ENCODE results near the gene AP3D1.
"Not testable (repeated sequence)": the region's sequence is repeated elsewhere in the genome, so short reads cannot be mapped to it uniquely, and the experiment has no call there.

The AP3D1 gene

DNA sequence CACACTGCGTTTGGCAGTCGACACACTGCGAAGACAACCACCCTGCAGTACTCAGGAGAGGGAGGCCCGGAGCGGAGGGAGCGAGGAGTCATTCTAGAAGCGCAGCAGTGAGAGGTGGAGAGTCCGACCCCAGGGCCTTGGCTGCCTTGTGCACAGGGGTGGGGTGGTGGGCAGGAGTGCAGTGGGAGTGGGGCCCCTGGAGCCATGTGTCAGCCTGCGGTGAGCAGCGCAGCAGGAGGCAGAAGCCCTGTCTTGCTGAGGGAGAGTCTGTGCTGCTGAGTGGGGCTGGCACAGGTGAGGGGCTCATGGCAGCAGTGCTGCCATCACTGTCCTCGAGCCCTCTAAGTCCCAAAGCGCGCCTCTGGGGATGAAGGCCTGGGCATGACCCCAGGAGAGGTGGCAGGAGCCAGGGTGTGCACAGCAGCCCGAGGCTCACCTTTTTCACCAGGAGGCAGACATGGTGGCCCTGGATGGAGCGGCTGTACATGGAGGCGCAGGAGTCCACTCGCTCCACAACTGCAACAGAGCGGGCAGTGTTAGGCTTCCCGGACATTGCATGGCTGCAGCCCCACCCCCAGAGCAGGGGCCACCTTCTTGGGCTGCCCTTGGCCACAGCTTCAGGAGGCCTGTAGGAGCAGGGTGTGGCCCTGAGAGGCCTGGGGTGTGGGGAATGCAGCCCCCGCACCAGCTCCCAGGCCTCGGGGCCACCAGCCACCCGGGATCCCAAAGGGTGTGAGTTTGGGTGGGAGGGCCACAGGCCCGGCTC is 42.9 kb downstream of the AP3D1 start:
- no peak overlapping the region for H3K27ac Mint-ChIP-seq
- CTCF ChIA-PET: interaction anchor here (0.6 kb wide), 1 partner anchor 40 kb away, joined by 3 read pairs; no protein-coding TSS in a partner anchor
- no peak for DNase-seq
- peaks cover 53% of the 10 kb centered on the region for H3K36me3 Mint-ChIP-seq
- H3K4me3 Mint-ChIP-seq: no peak overlapping the region
- H3K9me3 Mint-ChIP-seq: peaks cover 8% of the 10 kb centered on the region
- H3K4me1 Mint-ChIP-seq: no peaks in the 10 kb centered on the region
- H3K27me3 Mint-ChIP-seq: no peaks in the 10 kb centered on the region

DNA sequence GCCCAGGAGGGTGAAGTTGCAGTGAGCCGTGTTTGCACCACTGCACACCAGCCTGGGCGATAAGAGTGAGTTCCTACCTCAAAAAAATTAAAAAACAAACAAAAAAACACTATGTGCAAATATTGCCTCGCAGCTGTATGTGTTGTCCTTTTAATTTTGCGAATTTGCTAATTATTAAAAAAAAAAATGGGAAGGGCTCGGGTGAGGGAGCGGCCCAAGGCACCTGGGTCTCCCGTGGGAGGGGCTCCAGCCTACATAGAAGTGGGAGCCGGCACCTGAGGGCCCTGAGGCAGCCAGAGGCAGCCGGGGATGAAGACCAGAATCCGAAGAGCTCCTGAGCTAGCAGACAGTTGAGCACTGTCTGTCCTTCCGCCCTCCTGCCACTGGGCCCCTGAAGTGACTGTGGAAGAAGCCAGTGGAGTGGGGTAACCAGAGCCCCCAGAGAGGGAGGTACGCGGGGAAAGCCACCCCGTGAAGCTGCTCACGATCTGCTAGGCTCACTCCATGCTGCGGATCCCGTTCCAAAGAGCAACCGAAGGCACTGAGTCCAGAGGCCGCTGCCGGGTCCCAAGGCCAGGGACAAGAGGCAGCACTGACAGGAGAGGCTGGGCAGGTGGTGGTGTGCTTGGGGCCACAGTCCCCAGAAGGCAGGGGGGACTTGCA is 48.2 kb downstream of the AP3D1 start:
- Mint-ChIP-seq H3K9me3 (peaks cover 8% of the 10 kb centered on the region), H3K4me3 (no peak overlapping the region), H3K36me3 (peaks cover 52% of the 10 kb centered on the region), H3K27me3 (no peaks in the 10 kb centered on the region), H3K4me1 (peaks cover under 1% of the 10 kb centered on the region), H3K27ac (no peak overlapping the region)
- no peak for DNase-seq
- CTCF ChIA-PET: no interaction called here

DNA sequence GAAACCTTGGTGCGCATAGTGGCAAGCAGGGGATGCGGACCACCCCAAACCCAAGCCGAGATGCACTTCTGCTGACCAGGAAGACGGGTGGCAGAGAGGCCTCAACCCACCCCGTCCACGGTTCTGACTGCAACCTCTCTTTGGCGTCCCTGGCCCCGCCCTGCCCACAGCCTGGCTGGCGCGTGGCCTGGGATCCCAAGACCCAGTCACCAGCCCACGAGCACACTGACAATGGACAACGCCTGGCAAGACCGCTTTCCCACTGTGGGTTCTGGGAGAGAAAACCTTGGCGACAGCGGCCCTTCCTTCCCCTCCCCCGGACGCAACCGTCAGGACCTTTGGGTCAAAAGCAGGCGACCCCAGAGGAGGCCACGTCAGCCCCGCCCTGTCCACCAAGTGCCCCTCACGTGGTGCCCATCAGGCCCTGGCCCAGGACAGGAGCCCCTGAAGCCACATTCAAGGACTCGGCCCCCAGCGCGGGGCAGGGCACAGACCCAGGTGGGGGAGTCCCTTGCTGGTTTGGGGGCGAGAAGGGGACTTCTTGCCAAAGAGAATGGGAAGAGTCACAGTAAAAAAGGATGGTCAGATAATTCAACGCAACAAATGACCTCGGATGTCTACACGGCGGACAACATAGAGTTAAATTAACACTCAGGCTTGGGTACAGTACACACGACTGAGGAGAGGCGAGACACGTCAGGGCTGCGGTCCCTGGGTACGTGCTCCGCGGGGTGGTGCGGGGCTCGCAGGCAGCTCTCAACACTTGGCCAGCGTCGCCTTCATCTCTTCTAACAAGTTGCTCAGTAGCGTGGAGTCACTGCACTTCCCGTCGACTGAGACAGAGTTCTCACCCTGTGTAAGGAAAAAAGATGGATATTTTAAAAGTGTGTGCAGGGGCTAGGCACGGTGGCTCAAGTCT is 49.7 kb downstream of the AP3D1 start:
- Mint-ChIP-seq H3K27me3 (no peaks in the 10 kb centered on the region), H3K9me3 (peaks cover 8% of the 10 kb centered on the region), H3K4me1 (peaks cover 14% of the 10 kb centered on the region), H3K36me3 (peaks cover 41% of the 10 kb centered on the region), H3K4me3 (no peak overlapping the region), H3K27ac (no peak overlapping the region)
- DNase-seq: no peak
- CTCF ChIA-PET: no interaction called here

DNA sequence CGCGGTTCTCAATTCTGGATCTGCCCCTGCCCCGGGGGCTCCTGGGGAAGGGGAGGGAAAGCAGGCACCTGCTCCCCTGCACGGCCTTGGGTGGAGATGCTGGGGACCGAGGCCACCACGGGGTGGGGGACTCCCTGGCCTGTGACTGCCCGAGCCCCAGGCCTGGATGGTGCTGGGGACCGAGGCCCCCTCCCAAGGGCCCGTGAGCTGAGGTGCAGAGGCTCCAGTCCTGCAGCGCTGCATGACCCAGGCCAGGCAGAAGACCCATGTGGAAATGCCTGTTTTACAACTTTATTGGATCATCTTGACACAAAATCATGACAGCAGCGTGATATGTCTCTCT is 50.7 kb downstream of the AP3D1 start:
- peaks cover 4% of the 10 kb centered on the region for H3K27me3 Mint-ChIP-seq

DNA sequence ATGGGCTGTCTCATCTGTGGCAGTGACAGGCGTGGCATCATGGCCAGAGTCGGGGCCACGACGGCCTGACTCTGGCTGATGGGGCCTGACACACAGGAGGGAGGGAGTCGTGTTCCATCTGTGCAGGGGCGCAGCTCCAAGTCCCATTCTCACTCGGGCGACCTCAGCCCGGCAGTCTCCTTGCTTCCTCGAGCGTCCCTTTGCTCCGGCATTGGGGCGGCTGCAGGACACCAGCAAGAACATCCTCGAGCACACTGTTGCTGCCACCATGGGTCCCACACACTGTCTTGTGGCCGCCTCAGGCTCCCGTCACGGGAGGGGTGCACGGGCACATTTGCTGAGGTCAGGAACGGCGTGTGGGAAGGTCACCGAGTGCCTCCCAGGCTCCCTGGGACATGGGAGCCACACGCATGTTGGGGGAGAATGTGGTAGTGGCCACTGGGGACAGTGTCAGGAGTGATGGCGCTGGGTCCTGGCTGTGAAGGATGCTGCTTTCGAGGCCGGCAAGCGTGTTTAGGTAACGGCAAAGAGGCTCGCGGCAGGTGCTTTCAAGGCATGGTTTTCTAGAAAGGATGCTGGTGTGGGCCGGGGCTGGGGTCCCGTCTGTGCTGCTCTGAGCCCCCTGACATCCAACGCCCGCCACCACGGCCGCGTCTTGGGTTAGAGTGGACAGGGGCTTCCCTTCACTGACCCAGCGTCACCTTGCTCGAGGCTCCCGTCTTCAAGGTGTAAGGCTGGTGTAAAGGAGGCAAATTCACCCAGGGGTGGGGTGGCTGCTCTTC is 51.2 kb downstream of the AP3D1 start:
- H3K9me3 Mint-ChIP-seq: peaks cover 3% of the 10 kb centered on the region
- H3K4me1 Mint-ChIP-seq: peaks cover 14% of the 10 kb centered on the region
- peaks cover 32% of the 10 kb centered on the region for H3K36me3 Mint-ChIP-seq
- CTCF ChIA-PET: no interaction called here
- H3K27me3 Mint-ChIP-seq: peaks cover 4% of the 10 kb centered on the region
- H3K4me3 Mint-ChIP-seq: no peak overlapping the region
- no peak overlapping the region for H3K27ac Mint-ChIP-seq
- DNase-seq: no peak

More for the DNA sequence above, 50.7 kb downstream of the AP3D1 start:
- Mint-ChIP-seq H3K36me3 (peaks cover 33% of the 10 kb centered on the region), H3K4me1 (peaks cover 14% of the 10 kb centered on the region), H3K27ac (no peak overlapping the region), H3K4me3 (no peak overlapping the region), H3K9me3 (peaks cover 8% of the 10 kb centered on the region)
- DNase-seq: no peak
- CTCF ChIA-PET: no interaction called here

DNA sequence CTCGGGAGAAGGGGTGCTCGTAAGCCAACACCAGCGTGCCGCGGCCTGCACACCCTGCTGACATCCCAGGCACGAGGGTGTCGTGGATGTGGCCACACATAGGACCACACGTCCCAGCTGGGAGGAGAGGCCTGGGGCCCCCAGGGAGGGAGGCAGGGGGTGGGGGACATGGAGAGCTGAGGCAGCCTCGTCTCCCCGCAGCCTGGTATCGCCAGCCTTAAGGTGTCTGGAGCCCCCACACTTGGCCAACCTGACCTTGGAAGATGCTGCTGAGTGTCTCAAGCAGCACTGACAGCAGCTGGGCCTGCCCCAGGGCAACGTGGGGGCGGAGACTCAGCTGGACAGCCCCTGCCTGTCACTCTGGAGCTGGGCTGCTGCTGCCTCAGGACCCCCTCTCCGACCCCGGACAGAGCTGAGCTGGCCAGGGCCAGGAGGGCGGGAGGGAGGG is 52.3 kb downstream of the AP3D1 start:
- CTCF ChIA-PET: no interaction called here
- no peak for DNase-seq
- Mint-ChIP-seq H3K4me1 (peaks cover 23% of the 10 kb centered on the region), H3K27ac (no peak overlapping the region), H3K4me3 (no peak overlapping the region), H3K9me3 (no peaks in the 10 kb centered on the region), H3K27me3 (peaks cover 4% of the 10 kb centered on the region), H3K36me3 (peaks cover 30% of the 10 kb centered on the region)

DNA sequence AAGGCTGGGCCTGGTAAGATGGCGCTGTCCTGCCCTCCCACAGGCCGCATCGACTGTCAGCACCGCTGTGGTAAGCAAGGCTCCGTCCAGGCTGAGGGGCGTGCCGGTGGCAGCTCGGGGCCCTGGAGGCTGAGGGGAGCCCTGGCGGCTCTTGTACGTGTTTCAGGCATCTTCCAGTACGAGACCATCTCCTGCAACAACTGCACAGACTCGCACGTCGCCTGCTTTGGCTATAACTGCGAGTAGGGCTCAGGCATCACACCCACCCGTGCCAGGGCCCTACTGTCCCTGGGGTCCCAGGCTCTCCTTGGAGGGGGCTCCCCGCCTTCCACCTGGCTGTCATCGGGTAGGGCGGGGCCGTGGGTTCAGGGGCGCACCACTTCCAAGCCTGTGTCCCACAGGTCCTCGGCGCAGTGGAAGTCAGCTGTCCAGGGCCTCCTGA is 53.5 kb downstream of the AP3D1 start:
- Mint-ChIP-seq H3K4me3 (peak overlapping the region; percentile 80), H3K27me3 (peaks cover 4% of the 10 kb centered on the region), H3K27ac (no peak overlapping the region), H3K9me3 (no peaks in the 10 kb centered on the region), H3K4me1 (peaks cover 32% of the 10 kb centered on the region), H3K36me3 (peaks cover 31% of the 10 kb centered on the region)
- no peak for DNase-seq
- CTCF ChIA-PET: interaction anchor here (0.6 kb wide), 1 partner anchor 45 kb away, joined by 4 read pairs; no protein-coding TSS in a partner anchor

DNA sequence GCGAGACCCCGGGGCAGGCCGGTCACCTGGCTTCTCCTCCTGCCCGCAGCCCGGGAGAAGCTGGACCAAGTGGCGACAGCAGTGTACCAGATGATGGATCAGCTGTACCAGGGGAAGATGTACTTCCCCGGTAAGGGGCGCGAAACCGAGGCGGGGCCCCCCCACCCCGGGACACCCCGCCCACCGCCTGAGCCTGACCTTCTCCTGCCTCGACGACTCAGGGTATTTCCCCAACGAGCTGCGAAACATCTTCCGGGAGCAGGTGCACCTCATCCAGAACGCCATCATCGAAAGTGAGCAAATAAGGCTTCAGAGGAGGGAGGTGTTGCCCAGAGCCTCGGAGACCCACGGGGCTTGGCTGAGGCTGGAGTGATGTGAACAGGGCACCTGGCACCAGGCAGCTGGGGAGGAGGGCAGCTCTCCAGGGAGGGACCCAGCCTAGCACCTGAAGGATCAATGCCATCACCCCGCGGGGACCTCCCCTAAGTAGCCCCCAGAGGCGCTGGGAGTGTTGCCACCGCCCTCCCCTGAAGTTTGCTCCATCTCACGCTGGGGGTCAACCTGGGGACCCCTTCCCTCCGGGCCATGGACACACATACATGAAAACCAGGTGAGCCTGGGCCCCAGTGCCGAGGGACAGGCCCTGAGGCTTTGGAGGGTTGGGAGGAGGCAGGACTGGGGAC is 54.0 kb downstream of the AP3D1 start:
- Mint-ChIP-seq H3K4me3 (peak overlapping the region; percentile 80), H3K27me3 (peaks cover 4% of the 10 kb centered on the region), H3K27ac (peak overlapping the region; percentile 93), H3K9me3 (no peaks in the 10 kb centered on the region), H3K36me3 (peaks cover 33% of the 10 kb centered on the region), H3K4me1 (peaks cover 35% of the 10 kb centered on the region)
- DNase-seq: peak; percentile 71
- CTCF ChIA-PET: interaction anchor here (1.2 kb wide), 1 partner anchor 75 kb away, joined by 3 read pairs; no protein-coding TSS in a partner anchor

DNA sequence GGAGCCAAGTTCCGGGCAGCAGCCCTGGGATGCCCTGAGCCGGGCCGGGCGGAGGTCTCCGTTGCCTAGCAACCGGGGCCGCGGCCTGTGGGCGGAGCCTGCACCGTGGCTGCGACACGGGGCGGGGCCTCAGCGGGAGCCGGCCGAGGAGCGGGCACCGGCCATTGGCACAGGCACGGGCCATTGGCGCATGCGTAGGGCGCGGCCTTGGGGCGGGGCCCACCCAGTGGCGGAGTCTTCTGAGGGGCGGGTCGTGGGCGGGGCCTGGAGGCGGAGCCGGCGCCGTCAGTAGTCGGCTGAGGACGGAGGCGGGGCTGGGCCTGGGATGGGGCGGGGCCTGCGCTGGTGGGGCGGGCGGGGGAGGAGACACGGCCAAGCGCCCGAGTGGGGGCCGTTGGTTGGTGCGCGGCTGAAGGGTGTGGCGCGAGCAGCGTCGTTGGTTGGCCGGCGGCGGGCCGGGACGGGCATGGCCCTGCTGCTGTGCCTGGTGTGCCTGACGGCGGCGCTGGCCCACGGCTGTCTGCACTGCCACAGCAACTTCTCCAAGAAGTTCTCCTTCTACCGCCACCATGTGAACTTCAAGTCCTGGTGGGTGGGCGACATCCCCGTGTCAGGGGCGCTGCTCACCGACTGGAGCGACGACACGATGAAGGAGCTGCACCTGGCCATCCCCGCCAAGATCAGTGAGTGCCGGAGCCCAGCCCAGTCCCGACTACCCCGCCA is 54.7 kb downstream of the AP3D1 start, which contains the start of gene IZUMO4:
Gene IZUMO4, plus strand, starts transcription at position 436 of the 723 bp plus-strand sequence. Its CDS starts 31 bp downstream, at position 467.
- Mint-ChIP-seq H3K4me1 (peaks cover 35% of the 10 kb centered on the region), H3K9me3 (no peaks in the 10 kb centered on the region), H3K27ac (peak within 1 kb of the TSS; percentile 93), H3K4me3 (peak within 1 kb of the TSS; percentile 99), H3K36me3 (peaks cover 33% of the 10 kb centered on the region), H3K27me3 (peaks cover 4% of the 10 kb centered on the region)
- DNase-seq: peak; percentile 100
- CTCF ChIA-PET: interaction anchor here (1.2 kb wide), 1 partner anchor 75 kb away, joined by 3 read pairs; no protein-coding TSS in a partner anchor

DNA sequence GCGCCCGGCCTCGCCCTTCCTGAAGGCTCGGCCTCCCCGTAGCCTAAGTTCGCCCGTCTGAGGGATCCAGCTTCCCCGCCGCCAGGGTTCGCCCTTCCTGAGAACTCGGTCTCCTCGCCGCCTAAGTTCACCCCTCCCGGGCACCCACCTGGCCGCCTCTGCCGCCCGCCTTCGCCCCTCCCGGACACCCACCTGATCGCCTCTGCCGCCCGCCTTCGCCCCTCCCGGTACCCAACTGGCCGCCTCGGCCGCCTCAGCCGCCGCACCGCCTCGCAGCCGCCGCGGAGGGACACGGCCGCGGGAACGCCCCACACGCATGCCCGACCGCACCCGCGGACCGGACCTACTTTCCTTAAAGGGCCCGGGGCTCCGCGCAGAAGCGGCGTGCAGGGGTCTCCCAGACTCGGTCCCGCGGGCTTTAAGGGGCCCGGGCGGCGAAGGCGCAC is 55.3 kb downstream of the AP3D1 start, which contains the start of gene MOB3A:
Gene MOB3A, minus strand, starts transcription at position 293 of the 446 bp plus-strand sequence. CDS start 17,766 bp downstream, outside the sequence.
- DNase-seq: peak; percentile 88
- peak within 1 kb of the TSS; percentile 99 for H3K4me3 Mint-ChIP-seq
- CTCF ChIA-PET: interaction anchor here (2.3 kb wide), 1 partner anchor 12 kb away, joined by 11 read pairs; no protein-coding TSS in a partner anchor
- peaks cover 37% of the 10 kb centered on the region for H3K4me1 Mint-ChIP-seq
- no peaks in the 10 kb centered on the region for H3K9me3 Mint-ChIP-seq
- peak within 1 kb of the TSS; percentile 93 for H3K27ac Mint-ChIP-seq
- H3K27me3 Mint-ChIP-seq: peaks cover 4% of the 10 kb centered on the region
- peaks cover 34% of the 10 kb centered on the region for H3K36me3 Mint-ChIP-seq

DNA sequence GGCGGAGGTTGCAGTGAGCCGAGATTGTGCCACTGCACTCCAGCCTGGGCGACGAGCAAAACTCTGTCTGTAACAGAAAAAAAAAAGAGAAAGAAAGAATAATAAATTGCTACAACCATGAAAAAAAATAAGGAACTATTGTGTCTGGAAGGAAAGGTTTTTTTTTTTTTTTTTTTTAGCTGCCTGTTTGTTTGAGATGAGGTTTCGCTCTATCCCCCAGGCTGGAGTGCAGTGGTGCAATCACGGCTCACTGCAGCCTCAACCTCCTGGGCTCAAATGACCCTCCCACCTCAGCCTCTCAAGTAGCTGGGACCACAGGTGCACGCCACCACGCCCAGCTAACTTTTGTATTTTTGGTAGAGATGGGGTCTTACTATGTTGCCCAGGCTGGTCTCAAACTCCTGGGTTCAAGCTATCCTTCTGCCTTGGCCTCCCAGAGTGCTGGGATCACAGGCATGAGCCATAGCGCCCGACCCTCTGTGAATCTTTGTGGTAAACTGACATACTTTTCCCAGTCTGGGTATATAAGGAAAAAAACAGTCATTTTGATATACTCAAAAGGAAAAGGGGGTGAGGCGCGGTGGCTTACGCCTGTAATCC is 59.3 kb downstream of the AP3D1 start:
- H3K27me3 Mint-ChIP-seq, H3K27ac Mint-ChIP-seq, H3K9me3 Mint-ChIP-seq, H3K4me3 Mint-ChIP-seq, DNase-seq, CTCF ChIA-PET: not testable (repeated sequence)
- peaks cover 66% of the 10 kb centered on the region for H3K4me1 Mint-ChIP-seq
- H3K36me3 Mint-ChIP-seq: peaks cover 57% of the 10 kb centered on the region

DNA sequence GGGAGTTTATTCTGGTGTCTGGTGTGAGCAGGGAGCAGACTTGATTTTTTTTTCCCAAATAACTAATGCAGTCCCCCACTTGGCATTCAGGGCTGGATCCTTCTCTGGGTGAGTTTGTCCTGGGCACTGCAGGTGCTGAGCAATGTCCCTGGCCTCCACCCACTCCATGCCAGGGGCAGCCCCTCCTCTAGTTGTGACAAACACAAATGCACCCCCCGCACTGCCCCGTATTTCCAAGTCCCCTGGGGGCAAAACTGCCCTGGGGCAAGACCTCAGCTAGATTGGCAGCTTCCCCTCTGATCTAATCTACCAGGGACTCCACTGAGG is 61.7 kb downstream of the AP3D1 start:
- DNase-seq: no peak
- Mint-ChIP-seq H3K9me3 (no peaks in the 10 kb centered on the region), H3K27ac (peak overlapping the region; percentile 90), H3K36me3 (peaks cover 62% of the 10 kb centered on the region), H3K27me3 (peaks cover 6% of the 10 kb centered on the region), H3K4me1 (peaks cover 76% of the 10 kb centered on the region), H3K4me3 (peak overlapping the region; percentile 66)
- CTCF ChIA-PET: no interaction called here

Measured in activated naive CD4-positive, alpha-beta T cell treated with anti-CD3 and anti-CD28 coated beads, Interleukin-2, amount 10 ng/mL, durations not matched to agents 7 days and 5 days (primary cell).